Caco-2 (cell line): ENCODE data around the gene STK10. TPM values are rescaled to one million over a fixed set of nuclear protein-coding genes. Genes with fewer than 3 reads are reported as not detected.

ENCODE experiments used
- BruUV-seq: library from RNA; stranded (reverse); fragments of 400-500 nt; replicated peaks from 2 replicates; lab custom pipeline; 2021; lab: Mats Ljungman, UMichigan
- CTCF ChIA-PET: fragments of 300-600 bp; sonication (Branson Sonifier 250); formaldehyde crosslinking; loops from one replicate; lab custom pipeline; 2022; ENCODE audit warnings: antibody characterized with exemption; lab: Charles Lee
- POLR2A ChIA-PET: fragments of 300-600 bp; sonication (Branson Sonifier 250); formaldehyde crosslinking; loops from one replicate; lab custom pipeline; 2022; ENCODE audit warnings: antibody characterized with exemption; lab: Charles Lee
- DNase-seq, 2 experiments: peaks; one replicate each; pipeline versions ENCODE4 v3.0.0 to v3.0.0-alpha.2; 2020 to 2022
- H3K27me3 ChIP-seq: replicated peaks from 2 replicates; pipeline ENCODE4 v1.6.0; 2011; ENCODE audit warnings: low read length; ENCODE audit not compliant: control insufficient read depth, insufficient read depth
- H3K36me3 ChIP-seq: 2 replicates; pipeline ENCODE4 v1.5.1; 2011; ENCODE audit warnings: low read length; ENCODE audit not compliant: control insufficient read depth, insufficient read depth
- H3K4me1 ChIP-seq: fragments of 250-450 bp; sonication (Bioruptor Pico); 2 replicates; pipeline ENCODE4 v1.5.1; 2020; ENCODE audit warnings: mild to moderate bottlenecking
- H3K4me3 ChIP-seq: 2 replicates; pipeline ENCODE4 v1.5.1; 2011; ENCODE audit warnings: low read depth, mild to moderate bottlenecking, control low read depth, low read length
- H3K9me3 ChIP-seq: fragments of 250-450 bp; sonication (Bioruptor Pico); 2 replicates; pipeline ENCODE4 v1.5.1; 2020; ENCODE audit warnings: mild to moderate bottlenecking, moderate library complexity
- H3K27ac Mint-ChIP-seq: one replicate; pipeline ENCODE4 v1.8.0; 2022; ENCODE audit warnings: mixed read lengths; ENCODE audit not compliant: unreplicated experiment
- H3K27me3 Mint-ChIP-seq: one replicate; pipeline ENCODE4 v1.8.0; 2022; ENCODE audit warnings: mixed read lengths; ENCODE audit not compliant: insufficient read depth, unreplicated experiment
- H3K36me3 Mint-ChIP-seq: one replicate; pipeline ENCODE4 v1.8.0; 2022; ENCODE audit warnings: mild to moderate bottlenecking, mixed read lengths; ENCODE audit not compliant: insufficient read depth, unreplicated experiment
- H3K4me1 Mint-ChIP-seq: one replicate; pipeline ENCODE4 v1.8.0; 2022; ENCODE audit warnings: low read depth, mixed read lengths; ENCODE audit not compliant: unreplicated experiment
- H3K4me3 Mint-ChIP-seq: one replicate; pipeline ENCODE4 v1.8.0; 2022; ENCODE audit warnings: mild to moderate bottlenecking, moderate library complexity, mixed read lengths; ENCODE audit not compliant: unreplicated experiment
- H3K9me3 Mint-ChIP-seq: one replicate; pipeline ENCODE4 v1.8.0; 2022; ENCODE audit warnings: mixed read lengths; ENCODE audit not compliant: unreplicated experiment
- intact Hi-C: fragments of 100-400 bp; cut with micrococcal nuclease; formaldehyde crosslinking; loops from one replicate; pipeline ENCODE4 v1.10.0; 2022; ENCODE audit not compliant: unreplicated experiment
- total RNA-seq: library from RNA; stranded (reverse); gene quantifications from 2 replicates; pipeline ENCODE4 v1.2.3, GENCODE V29; 2022
- TF ChIP-seq, protein P1 (sequence below), 2 experiments: fragments of 200-600 bp in 1 of 2; IDR thresholded peaks; 1 replicate in 1 of 2; 2 replicates in 1 of 2; pipeline versions ENCODE4 v1.5.1 to v1.8.0; 2011 to 2022; ENCODE audit warnings: antibody characterized with exemption in 1 of 2, control low read depth in 1 of 2, inconsistent platforms in 1 of 2, low read depth in 1 of 2, low read length in 1 of 2, mild to moderate bottlenecking in 1 of 2, moderate library complexity in 1 of 2; ENCODE audit not compliant: insufficient read depth in 1 of 2, severe bottlenecking in 1 of 2, unreplicated experiment in 1 of 2

STK10 gene
- total RNA-seq, 1 experiment from 2014 or later: 10.3 TPM

DNA sequence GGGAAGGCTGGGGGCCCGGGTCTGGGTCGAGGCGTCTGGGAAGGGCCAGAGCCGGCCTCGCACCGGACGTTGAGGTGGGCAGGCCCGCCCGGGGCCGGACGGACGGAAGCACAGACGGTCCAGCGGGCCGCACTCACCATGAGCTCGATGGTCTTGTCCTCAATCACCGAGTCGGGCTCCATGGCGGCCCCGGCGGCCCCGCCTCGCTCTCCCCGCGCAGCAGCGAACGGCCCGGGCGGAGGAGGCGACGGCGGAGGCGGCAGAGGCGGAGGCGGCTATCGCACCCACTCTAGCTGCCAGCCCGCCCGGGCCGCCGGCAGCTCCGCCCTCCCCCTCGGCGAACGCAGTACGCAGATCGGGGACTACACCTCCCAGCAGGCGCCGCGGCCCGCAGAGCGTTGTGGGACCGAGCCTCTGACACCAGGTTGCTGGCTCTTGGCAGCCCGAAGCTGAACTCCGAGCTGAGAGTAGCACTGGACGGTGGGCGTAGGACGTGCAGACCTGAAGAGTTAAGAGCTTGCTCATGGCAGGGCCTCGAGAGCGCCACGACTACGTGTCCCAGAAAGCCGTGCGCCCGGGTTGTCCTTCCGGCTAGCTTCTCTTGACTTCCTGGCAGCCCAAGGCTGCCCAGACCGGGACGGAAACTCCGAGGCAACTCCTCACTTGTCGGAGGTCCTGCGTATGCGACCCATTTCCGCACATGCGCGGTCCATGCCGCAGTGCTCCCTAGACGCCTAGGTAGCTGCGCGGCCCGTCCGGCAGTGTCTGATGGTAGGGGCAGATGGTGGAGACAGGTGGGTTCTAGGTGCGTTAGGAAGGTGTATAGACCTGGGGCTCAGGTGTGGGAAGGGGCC lies 181.5 kb downstream of the STK10 start, which contains the start of gene FBXW11:
Gene FBXW11, minus strand, starts transcription at position 318 of the 854 bp plus-strand sequence. Its CDS starts 136 bp downstream, at position 182.
- Mint-ChIP-seq H3K4me3 (peak within 1 kb of the TSS; percentile 90), H3K4me1 (peaks cover 37% of the 10 kb centered on the region), H3K27me3 (no peaks in the 10 kb centered on the region), H3K27ac (peak within 1 kb of the TSS; percentile 92), H3K9me3 (no peaks in the 10 kb centered on the region), H3K36me3 (peaks cover 17% of the 10 kb centered on the region)
- H3K9me3 ChIP-seq: no peaks in the 10 kb centered on the region
- TF ChIP-seq, protein P1, sequence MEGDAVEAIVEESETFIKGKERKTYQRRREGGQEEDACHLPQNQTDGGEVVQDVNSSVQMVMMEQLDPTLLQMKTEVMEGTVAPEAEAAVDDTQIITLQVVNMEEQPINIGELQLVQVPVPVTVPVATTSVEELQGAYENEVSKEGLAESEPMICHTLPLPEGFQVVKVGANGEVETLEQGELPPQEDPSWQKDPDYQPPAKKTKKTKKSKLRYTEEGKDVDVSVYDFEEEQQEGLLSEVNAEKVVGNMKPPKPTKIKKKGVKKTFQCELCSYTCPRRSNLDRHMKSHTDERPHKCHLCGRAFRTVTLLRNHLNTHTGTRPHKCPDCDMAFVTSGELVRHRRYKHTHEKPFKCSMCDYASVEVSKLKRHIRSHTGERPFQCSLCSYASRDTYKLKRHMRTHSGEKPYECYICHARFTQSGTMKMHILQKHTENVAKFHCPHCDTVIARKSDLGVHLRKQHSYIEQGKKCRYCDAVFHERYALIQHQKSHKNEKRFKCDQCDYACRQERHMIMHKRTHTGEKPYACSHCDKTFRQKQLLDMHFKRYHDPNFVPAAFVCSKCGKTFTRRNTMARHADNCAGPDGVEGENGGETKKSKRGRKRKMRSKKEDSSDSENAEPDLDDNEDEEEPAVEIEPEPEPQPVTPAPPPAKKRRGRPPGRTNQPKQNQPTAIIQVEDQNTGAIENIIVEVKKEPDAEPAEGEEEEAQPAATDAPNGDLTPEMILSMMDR (IDR thresholded peaks at IDR 0.05; ENCODE audit: insufficient read depth in 1 of 2, low read depth in 1 of 2, low read length in 1 of 2, severe bottlenecking in 1 of 2, unreplicated experiment in 1 of 2): no peak
- ChIA-PET CTCF (interaction anchor here (0.6 to 1.7 kb wide), 10 partner anchors 22 to 182 kb away, joined by 3 to 15 read pairs (median 4); partner anchors contain the start of gene STK10), POLR2A (interaction anchor here (0.5 to 2.6 kb wide), 19 partner anchors 8 to 1609 kb away, joined by 3 to 33 read pairs (median 4); partner anchors contain the start of gene STK10)
- peak within 1 kb of the TSS; percentile 45 for H3K4me3 ChIP-seq
- no peaks in the 10 kb centered on the region for H3K27me3 ChIP-seq
- H3K36me3 ChIP-seq: no peaks in the 10 kb centered on the region
- no TSS peak for BruUV-seq
- intact Hi-C loops: loop anchor here (5.0 kb wide), 1 partner anchor 44 kb away; no protein-coding TSS in a partner anchor
- peaks cover 32% of the 10 kb centered on the region for H3K4me1 ChIP-seq
- DNase-seq: peak; percentile 95 to 98

DNA sequence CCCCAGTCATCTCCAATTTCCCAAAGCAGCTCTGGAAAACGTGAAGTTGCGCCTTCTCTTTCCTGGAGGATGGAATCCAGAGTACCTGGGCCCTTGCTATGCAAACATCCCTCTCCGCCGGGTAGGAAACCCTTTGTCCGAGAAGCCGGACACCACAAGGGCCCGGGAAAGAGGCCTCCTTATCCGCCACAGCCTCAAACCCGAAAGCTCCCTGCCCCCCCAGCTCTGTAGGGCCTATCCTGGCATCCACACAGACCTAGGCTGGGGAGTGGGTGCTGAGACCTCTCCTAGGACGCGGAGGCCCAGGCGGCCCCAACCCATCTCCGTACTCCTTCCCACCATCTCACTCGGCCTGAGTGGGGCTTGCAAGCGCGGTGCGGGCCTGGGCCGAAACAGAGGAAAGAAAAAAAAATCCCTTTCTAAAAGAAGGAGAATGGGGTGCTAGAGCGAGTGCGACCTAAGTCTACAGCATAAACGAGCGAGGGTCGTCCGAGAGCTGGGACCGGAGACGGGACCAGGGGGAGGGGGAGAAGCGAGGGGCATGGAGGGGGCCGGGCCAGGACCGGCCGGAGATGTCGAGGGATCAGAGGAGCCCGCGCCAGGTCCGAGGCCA lies 182.2 kb downstream of the STK10 start:
- intact Hi-C loops: loop anchor here (5.0 kb wide), 1 partner anchor 44 kb away; no protein-coding TSS in a partner anchor
- Histone ChIP-seq H3K4me3 (peak overlapping the region; percentile 45), H3K27me3 (no peaks in the 10 kb centered on the region), H3K36me3 (no peaks in the 10 kb centered on the region), H3K4me1 (peaks cover 32% of the 10 kb centered on the region), H3K9me3 (no peaks in the 10 kb centered on the region)
- Mint-ChIP-seq H3K4me3 (peak overlapping the region; percentile 90), H3K9me3 (no peaks in the 10 kb centered on the region), H3K4me1 (peaks cover 38% of the 10 kb centered on the region), H3K36me3 (peaks cover 17% of the 10 kb centered on the region), H3K27ac (peak overlapping the region; percentile 92), H3K27me3 (no peaks in the 10 kb centered on the region)
- peak; percentile 45 to 52 for DNase-seq
- no TSS peak for BruUV-seq
- POLR2A ChIA-PET: interaction anchor here (0.6 to 2.6 kb wide), 4 partner anchors 9 to 619 kb away, joined by 3 to 33 read pairs (median 4); no protein-coding TSS in a partner anchor
- CTCF ChIA-PET: interaction anchor here (0.9 to 1.7 kb wide), 3 partner anchors 39 to 94 kb away, joined by 3 to 9 read pairs (median 4); no protein-coding TSS in a partner anchor
- TF ChIP-seq, protein P1 (IDR thresholded peaks at IDR 0.05; ENCODE audit: insufficient read depth in 1 of 2, low read depth in 1 of 2, low read length in 1 of 2, severe bottlenecking in 1 of 2, unreplicated experiment in 1 of 2): no peak

DNA sequence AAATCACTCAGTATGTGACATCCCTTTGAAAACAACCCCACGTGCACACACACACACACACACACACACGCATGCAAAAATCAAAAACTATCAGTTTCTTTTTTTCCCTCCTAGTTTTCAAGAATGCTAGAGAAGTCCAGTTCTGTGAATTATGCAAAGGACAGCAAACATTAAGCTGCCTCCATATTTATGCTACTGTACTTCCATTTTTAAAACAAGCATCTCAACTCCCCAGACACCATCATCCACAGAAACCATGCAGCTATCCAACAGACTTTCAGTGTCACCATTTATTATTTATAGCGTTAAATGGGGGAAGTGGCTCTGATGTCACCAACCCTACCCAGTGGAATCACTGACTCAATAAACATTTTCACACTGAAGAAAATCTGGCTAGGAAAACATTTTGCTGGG lies 183.2 kb downstream of the STK10 start:
- Histone ChIP-seq H3K4me1 (peaks cover 28% of the 10 kb centered on the region), H3K36me3 (no peaks in the 10 kb centered on the region), H3K27me3 (no peaks in the 10 kb centered on the region), H3K9me3 (no peaks in the 10 kb centered on the region), H3K4me3 (peak overlapping the region; percentile 45)
- no peak for DNase-seq
- Mint-ChIP-seq H3K4me1 (peaks cover 35% of the 10 kb centered on the region), H3K4me3 (peak overlapping the region; percentile 90), H3K9me3 (no peaks in the 10 kb centered on the region), H3K36me3 (peaks cover 21% of the 10 kb centered on the region), H3K27ac (peak overlapping the region; percentile 92), H3K27me3 (no peaks in the 10 kb centered on the region)
- ChIA-PET CTCF (interaction anchor here (0.6 to 0.9 kb wide), 2 partner anchors 93 to 224 kb away, joined by 3 read pairs; no protein-coding TSS in a partner anchor), POLR2A (no interaction called here)
- intact Hi-C loops: loop anchor here (5.0 kb wide), 1 partner anchor 43 kb away; no protein-coding TSS in a partner anchor
- no TSS peak for BruUV-seq
- TF ChIP-seq, protein P1 (IDR thresholded peaks at IDR 0.05; ENCODE audit: insufficient read depth in 1 of 2, low read depth in 1 of 2, low read length in 1 of 2, severe bottlenecking in 1 of 2, unreplicated experiment in 1 of 2): no peak
